IPS DF 6.9 (cell line): ENCODE measurements around the gene RFC1.

ENCODE experiments used
- DNase-seq: peaks from one replicate; pipeline ENCODE4 v3.0.0-alpha.2; 2013; ENCODE audit warnings: low read depth, low spot score
- H3K27ac ChIP-seq: one replicate; pipeline ENCODE4 v1.5.1; 2013; ENCODE audit warnings: low read length, control low read depth
- H3K27me3 ChIP-seq: 2 replicates; pipeline ENCODE4 v1.6.1; 2013; ENCODE audit warnings: mild to moderate bottlenecking, low read length; ENCODE audit not compliant: control insufficient read depth, insufficient read depth
- H3K36me3 ChIP-seq: 2 replicates; pipeline ENCODE4 v1.6.1; 2013; ENCODE audit warnings: low read length; ENCODE audit not compliant: control insufficient read depth, insufficient read depth
- H3K4me1 ChIP-seq: 2 replicates; pipeline ENCODE4 v1.6.1; 2013; ENCODE audit warnings: low read length; ENCODE audit not compliant: control insufficient read depth, insufficient read depth
- H3K4me3 ChIP-seq: 2 replicates; pipeline ENCODE4 v1.5.1; 2013; ENCODE audit warnings: mild to moderate bottlenecking, low read length
- H3K9me3 ChIP-seq: 2 replicates; pipeline ENCODE4 v1.6.1; 2013; ENCODE audit warnings: low read length, inconsistent platforms; ENCODE audit not compliant: control insufficient read depth, insufficient read depth
- WGBS: extraction: QIAGEN DNeasy Blood & Tissue Kit; methylation state at CpG from one replicate; pipeline ENCODE4 v1.1.7; 2013; ENCODE audit warnings: mixed read lengths, missing lambda C conversion rate; ENCODE audit not compliant: insufficient read length, insufficient coverage; 5-methylcytosine and 5-hydroxymethylcytosine counted together

Gene RFC1

DNA sequence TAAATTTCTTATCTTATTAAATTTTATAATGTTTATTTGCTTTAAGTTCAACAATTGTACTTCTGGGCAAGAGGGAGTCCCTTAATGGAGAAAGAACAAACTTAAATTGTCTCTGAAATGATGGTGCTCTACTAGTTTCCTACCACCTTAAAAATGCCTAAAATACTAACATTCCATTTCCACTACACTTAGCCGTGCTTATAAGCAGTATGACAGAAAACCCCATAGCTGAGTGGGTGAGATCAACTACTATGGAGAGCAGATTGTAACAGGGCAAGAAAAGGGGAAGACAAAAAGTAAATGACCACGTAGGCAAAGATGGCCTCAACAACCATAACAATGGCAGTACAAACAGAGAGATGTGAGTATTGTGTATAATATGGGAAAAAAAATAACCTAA, 35.0 kb downstream of the RFC1 start:
- DNase-seq: no peak
- WGBS: no CpG with 5 or more reads among the region's 2 CpGs
- Histone ChIP-seq H3K27ac (no peak overlapping the region), H3K36me3 (no peaks in the 10 kb centered on the region), H3K4me1 (no peaks in the 10 kb centered on the region), H3K27me3 (no peaks in the 10 kb centered on the region), H3K9me3 (no peaks in the 10 kb centered on the region), H3K4me3 (no peak overlapping the region)

DNA sequence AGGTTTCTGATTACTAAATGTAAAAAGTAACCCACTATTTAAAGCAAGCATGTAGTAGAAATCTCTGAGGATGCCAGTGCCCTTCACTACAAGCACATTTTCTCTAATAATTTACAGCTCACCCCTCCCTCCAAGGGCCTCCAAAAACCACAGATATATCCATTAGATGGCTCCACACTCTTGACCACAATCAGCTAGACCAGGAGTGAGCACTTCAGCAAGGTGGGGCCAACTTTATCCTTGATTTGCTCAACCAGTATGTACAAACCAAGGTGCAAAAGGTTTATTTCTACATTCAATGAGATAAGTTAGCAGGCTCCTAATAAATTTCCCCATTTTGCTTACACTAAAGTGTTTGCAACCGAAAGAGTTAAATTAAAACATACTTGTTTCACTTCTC, 35.8 kb downstream of the RFC1 start:
- Histone ChIP-seq H3K9me3 (no peaks in the 10 kb centered on the region), H3K36me3 (no peaks in the 10 kb centered on the region), H3K27me3 (no peaks in the 10 kb centered on the region), H3K4me1 (no peaks in the 10 kb centered on the region), H3K4me3 (no peak overlapping the region), H3K27ac (no peak overlapping the region)
- no CpG with 5 or more reads among the region's 1 CpG for WGBS
- DNase-seq: no peak

DNA sequence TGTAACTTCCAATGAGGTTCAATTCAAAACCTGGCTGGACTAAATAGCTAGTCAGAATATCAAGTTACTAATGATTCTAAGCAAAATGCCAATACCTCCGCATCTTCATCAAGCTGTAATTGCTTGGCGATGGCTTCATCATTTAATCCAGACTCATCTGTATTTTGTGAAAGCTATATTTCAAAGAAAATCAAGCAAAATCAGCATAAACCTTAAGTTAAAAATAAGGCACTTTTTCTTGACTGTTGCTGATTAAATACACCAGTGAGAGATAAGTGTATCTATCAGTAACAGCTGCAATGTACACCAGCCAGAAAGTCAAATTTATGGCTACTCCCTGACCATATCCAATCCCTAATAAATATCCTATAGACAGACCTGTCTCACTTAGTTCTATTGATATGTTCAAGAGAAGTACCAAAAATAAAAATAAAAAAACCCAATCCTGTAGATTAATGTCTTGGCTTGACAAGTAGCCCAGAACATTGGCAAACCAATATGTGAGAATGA, 39.6 kb downstream of the RFC1 start:
- H3K9me3 ChIP-seq: no peaks in the 10 kb centered on the region
- DNase-seq: no peak
- H3K36me3 ChIP-seq: no peaks in the 10 kb centered on the region
- no peaks in the 10 kb centered on the region for H3K27me3 ChIP-seq
- no peaks in the 10 kb centered on the region for H3K4me1 ChIP-seq
- no peak overlapping the region for H3K4me3 ChIP-seq
- H3K27ac ChIP-seq: no peak overlapping the region
- no CpG with 5 or more reads among the region's 2 CpGs for WGBS

DNA sequence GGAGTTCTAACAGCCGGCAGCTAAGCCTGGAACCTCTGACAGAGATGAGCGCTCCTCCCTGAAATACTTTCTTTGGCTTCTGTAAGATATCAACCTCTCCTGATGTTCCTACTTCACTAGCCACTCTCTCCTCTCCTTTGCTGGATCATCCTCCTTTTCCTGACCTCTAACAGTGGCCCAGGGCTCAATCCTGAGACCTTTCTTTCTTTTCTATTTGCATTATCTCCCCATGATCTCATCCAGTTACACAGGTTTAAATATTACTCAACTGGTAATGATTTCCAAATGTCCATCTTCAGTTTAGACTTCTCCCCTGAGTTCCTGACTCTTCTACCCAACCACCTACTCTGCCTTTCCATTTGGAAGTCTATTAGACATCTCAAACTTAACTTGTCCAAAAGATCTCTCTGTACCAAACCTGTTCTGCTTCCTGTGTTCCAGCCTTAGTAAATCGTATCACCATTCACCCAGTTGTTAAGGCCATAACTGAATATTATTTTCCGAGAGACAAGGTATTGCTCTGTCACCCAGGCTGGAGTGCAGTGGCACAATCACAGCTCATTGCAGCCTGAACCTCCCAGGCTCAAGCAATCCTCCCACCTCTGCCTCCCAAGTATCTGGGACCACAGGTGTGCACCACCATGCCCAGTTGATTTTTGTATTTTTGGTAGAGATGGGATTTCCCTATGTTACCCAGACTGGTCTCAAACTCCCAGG, 41.1 kb downstream of the RFC1 start:
- no peak overlapping the region for H3K4me3 ChIP-seq
- no peak for DNase-seq
- H3K27ac ChIP-seq: no peak overlapping the region
- no peaks in the 10 kb centered on the region for H3K4me1 ChIP-seq
- H3K9me3 ChIP-seq: no peaks in the 10 kb centered on the region
- no peaks in the 10 kb centered on the region for H3K27me3 ChIP-seq
- H3K36me3 ChIP-seq: no peaks in the 10 kb centered on the region
- WGBS: no CpG with 5 or more reads among the region's 4 CpGs

DNA sequence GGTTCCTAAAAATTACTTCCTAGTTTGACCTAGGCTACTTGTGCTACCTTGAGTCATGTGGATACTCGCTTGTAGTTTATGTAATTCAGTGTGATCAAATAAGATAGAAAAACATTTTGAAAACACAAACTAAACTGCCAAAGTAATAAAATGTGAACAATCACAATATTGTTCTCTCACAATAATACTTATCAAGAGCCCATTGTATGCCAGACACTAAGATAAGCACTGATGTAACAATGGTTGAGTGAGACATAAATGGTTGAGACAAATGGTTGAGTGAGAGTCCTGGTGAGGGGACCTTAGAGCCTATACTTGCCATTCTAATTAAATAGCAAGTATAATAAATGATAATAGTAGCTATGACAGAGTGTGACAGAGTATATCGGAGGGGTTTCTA, 41.7 kb downstream of the RFC1 start:
- Histone ChIP-seq H3K27me3 (no peaks in the 10 kb centered on the region), H3K27ac (no peak overlapping the region), H3K4me1 (no peaks in the 10 kb centered on the region), H3K36me3 (no peaks in the 10 kb centered on the region), H3K4me3 (no peak overlapping the region), H3K9me3 (no peaks in the 10 kb centered on the region)
- no CpG with 5 or more reads among the region's 2 CpGs for WGBS
- no peak for DNase-seq

DNA sequence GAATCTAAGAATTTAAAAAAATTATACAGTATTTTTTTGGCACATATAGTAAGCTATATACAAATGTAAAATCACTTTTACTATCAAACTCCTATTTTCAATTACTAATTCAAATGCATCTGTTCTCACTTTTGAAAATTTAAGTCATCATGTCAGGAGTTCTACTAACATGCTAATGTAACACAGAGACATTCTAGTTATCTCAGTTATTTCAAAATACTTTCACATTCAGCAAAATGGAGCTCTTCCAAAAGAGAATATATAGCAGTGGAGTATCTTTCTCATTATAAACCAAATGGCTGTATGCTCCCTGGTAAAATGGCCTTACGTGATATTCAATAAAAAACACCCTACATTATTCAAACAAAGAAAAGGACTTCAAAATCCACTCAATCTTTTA, 42.3 kb downstream of the RFC1 start:
- Histone ChIP-seq H3K9me3 (no peaks in the 10 kb centered on the region), H3K4me3 (no peak overlapping the region), H3K27ac (no peak overlapping the region), H3K4me1 (no peaks in the 10 kb centered on the region), H3K36me3 (no peaks in the 10 kb centered on the region), H3K27me3 (no peaks in the 10 kb centered on the region)
- no peak for DNase-seq
- no CpG with 5 or more reads among the region's 1 CpG for WGBS

DNA sequence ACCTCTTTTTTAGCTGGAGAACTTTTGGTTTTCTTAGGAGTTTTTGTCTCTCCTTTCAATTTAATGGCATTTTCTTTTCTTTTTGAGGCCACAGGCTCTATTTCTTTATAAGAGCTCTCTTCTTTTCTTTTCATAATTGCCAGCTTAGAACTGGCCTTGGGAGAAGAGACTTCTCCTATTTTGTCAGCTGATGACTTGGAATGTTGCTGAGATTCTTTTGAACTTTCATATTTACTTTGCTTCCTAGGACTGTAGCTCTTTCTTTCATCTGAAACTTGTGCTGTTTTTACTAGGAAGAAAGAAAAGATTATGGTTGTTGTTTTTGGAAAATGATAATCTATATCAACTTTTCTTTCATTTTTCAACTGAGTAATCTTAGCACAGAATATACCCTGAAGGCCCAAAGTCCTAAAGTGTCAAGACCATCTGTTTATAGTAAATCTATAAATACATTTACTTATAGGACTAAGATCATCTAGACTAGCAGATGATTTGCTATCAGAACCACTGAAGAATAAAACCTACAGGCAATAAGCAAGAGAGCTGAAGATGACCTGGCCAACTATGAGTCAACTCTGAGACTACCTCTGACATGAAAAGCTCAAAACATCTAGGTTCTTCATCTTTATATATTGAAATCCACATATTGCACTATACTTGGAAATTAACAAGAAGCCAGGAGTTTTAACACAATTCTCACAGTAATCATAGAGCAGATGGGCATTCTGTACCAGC, 45.6 kb downstream of the RFC1 start:
- Histone ChIP-seq H3K4me3 (no peak overlapping the region), H3K36me3 (no peaks in the 10 kb centered on the region; the same call in 1 of the 2 replicates), H3K27me3 (no peaks in the 10 kb centered on the region), H3K9me3 (no peaks in the 10 kb centered on the region), H3K4me1 (no peaks in the 10 kb centered on the region), H3K27ac (no peak overlapping the region)
- DNase-seq: no peak

DNA sequence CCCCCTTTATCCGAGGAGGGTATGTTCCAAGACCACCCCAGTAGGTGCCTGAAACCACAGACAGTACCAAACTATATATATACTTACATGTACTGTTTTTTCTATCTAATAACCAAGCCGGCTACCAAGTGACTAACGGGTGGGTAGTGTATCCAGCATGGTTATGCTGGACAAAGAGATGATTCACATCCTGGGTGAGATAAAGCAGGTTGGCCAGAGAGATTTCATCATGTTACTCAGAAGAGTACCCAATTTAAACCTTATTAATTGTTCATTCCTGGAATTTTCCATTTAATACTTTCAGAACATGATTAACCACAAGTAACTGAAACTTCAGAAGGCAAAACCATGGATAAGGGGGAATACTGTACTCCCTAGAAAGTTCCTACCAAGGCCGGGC, 46.5 kb downstream of the RFC1 start:
- no CpG with 5 or more reads among the region's 4 CpGs for WGBS
- H3K9me3 ChIP-seq: no peaks in the 10 kb centered on the region
- DNase-seq: no peak
- H3K27ac ChIP-seq: no peak overlapping the region
- H3K27me3 ChIP-seq: no peaks in the 10 kb centered on the region
- H3K36me3 ChIP-seq: no peaks in the 10 kb centered on the region; the same call in 1 of the 2 replicates
- no peaks in the 10 kb centered on the region for H3K4me1 ChIP-seq
- no peak overlapping the region for H3K4me3 ChIP-seq

DNA sequence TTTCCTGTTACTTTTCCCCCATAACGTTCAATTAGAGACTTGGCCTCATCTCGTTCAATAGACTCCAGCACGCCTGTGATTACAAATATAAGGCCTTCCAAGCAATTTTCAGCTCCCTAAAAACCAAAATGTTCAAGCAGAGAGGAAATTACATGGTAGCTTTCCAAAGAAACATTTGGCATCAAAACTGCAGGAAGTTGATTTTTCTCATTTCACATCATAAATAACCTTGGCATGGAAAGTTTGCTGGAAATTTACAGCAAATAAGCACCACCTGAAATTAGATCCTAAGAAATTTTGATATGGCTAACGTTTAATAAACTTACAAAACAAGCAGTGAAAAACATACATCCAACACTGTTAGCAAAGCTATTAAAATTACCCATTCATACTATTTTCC, 53.3 kb downstream of the RFC1 start:
- Histone ChIP-seq H3K27me3 (no peaks in the 10 kb centered on the region), H3K36me3 (peaks cover 5% of the 10 kb centered on the region; the same call in 1 of the 2 replicates), H3K9me3 (no peaks in the 10 kb centered on the region), H3K4me1 (no peaks in the 10 kb centered on the region), H3K27ac (no peak overlapping the region), H3K4me3 (no peak overlapping the region)
- WGBS: no CpG with 5 or more reads among the region's 4 CpGs
- no peak for DNase-seq

DNA sequence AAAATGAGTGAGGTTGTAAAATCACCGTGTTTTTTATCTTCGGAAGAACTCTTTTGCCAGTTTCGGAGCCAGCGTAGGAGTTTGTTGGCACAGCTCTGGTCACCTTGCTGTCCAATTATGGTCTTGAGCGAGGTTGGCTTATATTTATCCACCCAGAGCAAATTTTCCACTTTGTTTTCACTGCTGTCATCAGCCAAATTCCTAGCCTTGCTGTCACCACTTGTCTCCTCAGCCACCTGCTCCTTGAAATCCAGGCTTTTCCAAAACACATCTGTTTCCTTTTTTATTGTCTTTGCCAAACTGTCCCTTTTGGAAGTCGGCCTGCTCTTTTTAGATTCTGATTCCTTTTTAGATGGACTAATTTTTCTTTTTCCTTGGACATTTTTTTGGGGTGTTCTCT, 57.6 kb downstream of the RFC1 start:
- H3K27ac ChIP-seq: no peak overlapping the region
- DNase-seq: no peak
- no peaks in the 10 kb centered on the region for H3K27me3 ChIP-seq
- H3K4me3 ChIP-seq: no peak overlapping the region
- no peaks in the 10 kb centered on the region for H3K9me3 ChIP-seq
- peaks cover 5% of the 10 kb centered on the region; the same call in 1 of the 2 replicates for H3K36me3 ChIP-seq
- no peaks in the 10 kb centered on the region for H3K4me1 ChIP-seq
- no CpG with 5 or more reads among the region's 6 CpGs for WGBS
